Stimulated activated CD8-positive, alpha-beta memory T cell treated with anti-CD3 and anti-CD28 coated beads, Interleukin-12 subunit alpha, Interleukin-12 subunit beta, amount 100 ng/mL, for 24 hours (primary cell): Measurements from ENCODE around the gene DFFA.
"Not testable (repeated sequence)": the region's sequence is repeated elsewhere in the genome, so short reads cannot be mapped to it uniquely, and the experiment has no call there.

ENCODE experiments used
- DNase-seq: peaks from one replicate; pipeline ENCODE4 v3.0.0-alpha.2; 2020; ENCODE audit errors: extremely low read depth

The DFFA gene

DNA sequence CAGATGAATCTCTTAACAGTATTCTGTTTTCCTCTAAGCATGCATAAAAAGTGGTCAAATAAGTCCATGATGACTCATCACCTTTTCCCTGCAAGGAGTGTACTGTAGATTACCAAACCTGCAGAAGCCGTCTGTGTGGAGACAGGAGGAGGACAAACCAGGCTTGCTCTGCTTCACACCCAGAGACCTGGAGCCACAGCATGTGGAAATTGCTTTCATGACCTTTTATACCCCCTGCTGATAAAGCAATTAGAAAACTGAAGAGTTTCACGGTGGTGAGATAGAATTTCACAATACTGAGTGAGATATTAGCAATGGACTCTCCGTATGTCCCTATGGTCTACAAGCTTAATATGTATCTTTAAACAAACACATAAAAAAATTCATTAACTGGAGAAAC is 13.1 kb downstream of the DFFA start:
- DNase-seq = no peak

DNA sequence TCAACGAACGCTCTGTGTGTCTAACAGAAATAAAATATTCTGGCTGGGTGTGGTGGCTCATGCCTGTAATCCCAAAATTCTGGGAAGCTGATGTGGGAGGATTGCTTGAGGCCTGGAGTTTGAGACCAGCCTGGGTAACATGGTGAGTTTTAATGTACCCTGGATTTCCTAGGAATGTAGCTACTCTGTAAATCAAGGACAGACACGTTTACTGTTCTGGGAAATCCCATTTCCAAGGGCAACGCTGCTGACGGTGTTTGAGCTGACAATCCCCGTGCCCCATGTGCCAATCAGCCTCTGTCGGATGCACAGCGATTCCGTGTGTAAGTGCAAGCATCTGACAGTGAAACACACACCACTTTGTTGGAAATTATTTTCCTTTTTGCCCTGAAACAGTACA is 14.5 kb downstream of the DFFA start:
- no peak for DNase-seq

DNA sequence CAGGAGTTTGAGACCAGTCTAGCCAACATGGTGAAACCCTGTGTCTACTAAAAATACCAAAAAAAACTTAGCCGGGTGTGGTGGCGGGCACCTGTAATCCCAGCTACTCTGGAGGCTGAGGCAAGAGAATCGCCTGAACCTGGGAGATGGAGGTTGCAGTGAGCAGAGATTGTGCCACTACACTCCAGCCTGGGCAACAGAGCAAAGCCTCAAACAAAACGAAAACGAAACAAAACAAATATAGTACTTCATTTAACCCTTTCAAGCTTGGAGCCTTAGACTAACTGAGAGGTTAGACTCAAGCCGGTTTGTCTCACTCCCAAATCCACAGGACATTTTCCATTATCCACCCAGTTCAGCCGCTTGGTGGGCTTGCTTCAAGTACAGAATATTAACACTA is 14.9 kb downstream of the DFFA start:
- not testable (repeated sequence) for DNase-seq

DNA sequence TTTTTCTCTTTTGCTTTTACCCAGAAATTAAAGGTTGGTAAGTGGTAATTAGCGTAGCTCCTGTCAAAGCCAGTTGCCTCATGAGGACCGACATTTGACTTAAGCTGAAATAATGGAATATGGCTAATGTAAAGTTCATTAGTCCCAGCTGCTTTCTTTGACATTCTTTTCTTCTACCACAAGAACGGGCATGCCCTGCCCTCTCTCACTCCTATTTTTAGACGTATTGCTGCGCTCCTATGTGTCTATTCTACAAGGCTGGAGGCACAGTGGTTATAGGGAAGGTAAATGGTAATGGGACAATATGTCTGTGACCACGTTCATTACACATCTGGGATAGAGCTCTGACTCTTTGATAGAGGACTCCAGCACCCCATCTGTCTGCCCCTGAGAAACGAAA is 15.7 kb downstream of the DFFA start:
- DNase-seq = no peak

DNA sequence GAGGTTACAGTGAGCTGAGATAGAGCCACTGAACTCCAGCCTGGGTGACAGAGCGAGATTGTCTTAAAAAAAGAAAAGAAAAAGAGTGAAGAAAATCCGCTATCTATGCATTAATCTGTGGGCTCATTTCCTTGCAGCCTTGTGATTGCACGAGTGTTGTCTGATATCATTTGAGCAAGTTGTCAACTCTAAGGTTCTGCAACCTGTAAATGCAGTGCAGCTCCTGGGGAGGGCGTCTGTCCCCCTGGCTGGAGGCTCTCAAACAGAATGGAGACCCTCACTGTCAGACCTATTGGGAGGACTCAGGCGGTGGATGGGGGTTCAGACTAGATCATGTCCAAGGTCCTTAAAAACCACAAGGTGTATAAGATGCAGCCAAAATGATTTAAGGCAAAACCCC is 16.3 kb downstream of the DFFA start:
- DNase-seq = no peak

DNA sequence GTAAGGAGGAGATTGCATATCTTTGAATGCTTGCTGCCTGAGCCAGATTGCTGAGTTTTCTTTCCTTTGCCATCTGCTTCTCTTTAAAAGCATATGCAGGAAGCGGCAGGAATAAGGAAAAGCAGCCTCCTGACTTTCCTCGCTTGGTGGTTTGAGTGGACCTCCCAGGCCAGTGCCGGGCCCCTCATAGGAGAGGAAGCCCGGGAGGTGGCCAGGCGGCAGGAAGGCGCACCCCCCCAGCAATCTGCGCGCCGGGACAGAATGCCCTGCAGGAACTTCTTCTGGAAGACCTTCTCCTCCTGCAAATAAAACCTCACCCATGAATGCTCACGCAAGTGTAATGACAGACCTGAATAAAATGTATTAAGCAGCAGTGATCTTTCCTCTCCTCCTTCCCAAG is 21.0 kb downstream of the DFFA start:
- DNase-seq = no peak

DNA sequence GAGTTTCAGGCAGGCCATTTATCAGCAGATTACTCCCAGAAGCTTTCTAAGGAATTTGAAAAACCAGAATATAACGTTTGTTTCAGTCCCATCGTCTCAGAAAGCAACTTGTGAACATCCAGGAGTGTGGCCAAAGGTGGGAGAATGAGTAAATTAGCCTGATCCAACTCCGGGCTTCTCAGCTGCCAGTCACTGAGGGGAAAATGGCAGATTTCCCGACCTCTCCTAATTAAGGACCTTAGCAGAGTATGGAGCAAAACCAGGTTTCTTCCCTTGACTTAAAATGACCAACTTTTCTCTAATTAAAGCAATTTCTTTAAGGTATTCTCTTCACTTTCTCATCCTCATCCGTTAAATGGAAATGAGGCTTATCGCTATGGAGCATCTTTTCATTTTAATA is 21.5 kb downstream of the DFFA start:
- no peak for DNase-seq

DNA sequence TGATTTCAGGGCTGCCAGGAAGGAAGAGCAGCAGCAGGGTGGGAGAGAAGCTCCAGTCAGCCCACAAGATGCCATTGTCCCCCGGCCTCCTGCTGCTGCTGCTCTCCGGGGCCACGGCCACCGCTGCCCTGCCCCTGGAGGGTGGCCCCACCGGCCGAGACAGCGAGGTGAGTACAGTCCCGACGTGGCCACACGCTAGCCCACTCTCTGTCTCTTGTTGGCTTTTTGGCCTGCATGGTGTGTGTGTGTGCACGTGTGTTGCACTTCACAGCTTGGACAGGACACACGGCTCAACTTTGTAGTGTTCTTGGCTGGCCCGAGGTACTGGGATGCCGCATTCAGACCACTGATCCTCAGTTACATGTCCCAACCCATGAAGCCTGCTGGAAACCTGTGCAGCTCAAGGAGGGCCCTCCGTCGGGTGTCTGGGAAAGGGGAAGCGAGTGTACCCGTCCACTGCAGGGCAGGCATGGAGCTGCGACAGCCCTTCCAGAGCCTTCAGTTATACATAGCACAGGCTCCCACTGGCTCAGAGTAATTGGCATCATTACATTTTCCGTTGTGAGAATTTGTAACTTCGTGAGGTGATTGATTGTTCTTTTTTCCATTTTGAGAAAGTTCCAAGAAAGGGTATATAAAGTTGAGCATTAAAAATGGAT is 22.0 kb downstream of the DFFA start:
- no peak for DNase-seq

DNA sequence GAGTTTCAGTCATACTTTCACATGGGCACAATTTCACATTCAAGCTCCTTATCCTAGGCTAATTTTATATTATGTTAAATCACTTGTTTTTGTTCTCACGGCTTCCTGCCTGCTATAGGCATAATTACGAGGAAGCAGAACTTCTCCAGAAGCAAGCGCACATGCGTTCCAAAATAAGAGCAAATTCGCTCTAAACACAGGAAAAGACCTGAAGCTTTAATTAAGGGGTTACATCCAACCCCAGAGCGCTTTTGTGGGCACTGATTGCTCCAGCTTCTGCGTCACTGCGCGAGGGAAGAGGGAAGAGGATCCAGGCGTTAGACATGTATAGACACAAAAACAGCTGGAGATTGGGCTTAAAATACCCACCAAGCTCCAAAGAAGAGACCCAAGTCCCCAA is 22.6 kb downstream of the DFFA start, which contains the start of gene CORT:
Gene CORT (plus strand): TSS at position 281 of the 400 bp plus-strand sequence. CDS start 193 bp downstream, outside the sequence.
- no peak for DNase-seq

DNA sequence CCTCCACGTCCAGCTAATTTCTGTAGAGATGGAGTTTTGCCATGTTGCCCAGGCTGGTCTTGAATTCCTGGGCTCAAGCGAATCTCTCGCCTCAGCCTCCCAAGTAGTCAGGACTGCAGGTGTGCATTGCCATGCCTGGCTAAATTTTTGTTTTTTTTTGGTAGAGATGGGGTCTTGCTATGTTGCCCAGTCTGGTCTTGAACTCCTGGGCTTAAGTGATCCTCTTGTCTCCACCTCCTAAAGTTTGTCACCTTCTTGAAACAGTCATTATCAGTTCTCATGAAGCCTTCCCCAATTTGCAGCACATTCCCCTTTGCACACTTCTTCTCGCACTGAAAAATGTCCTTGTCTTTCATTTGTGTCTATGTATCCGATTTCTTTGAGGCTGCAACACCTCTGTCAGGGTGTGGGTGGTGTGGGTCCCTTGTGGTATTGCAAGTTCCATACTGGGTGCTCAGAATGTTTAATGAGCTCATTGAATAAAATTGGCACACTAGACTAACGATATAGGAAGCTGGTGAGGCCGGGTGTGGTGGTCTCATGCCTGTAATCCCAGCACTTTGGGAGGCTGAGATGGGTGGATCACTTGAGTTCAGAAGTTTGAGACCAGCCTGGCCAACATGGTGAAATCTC is 25.4 kb downstream of the DFFA start:
- no peak for DNase-seq

DNA sequence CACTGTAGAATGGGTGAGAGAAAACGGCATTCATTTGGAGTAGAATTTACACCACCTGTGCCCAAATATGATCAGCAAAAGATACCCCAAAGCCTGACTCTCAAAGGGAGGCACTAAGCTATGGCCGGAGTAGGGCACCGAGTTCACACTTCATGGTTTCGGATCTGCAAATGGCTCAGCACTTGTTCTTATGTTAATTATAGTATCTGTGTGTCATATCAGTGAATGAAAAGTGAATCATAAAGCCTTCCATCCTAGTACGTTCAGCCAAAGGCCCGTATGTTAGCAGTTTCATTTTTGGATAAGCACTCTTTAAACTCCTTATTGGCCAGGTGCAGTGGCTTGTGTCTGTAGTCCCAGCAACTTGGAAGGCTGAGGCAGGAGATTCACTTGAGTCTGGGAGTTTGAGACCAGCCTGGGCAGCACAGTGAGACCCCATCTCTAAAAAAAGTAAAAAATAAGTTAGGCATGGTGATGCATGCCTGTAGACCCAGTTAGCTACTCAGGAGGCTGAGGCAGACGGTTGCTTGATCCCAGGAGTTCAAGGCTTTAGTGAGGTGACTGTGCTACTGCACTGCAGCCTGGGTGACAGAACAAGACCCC is 27.4 kb downstream of the DFFA start:
- DNase-seq = no peak

DNA sequence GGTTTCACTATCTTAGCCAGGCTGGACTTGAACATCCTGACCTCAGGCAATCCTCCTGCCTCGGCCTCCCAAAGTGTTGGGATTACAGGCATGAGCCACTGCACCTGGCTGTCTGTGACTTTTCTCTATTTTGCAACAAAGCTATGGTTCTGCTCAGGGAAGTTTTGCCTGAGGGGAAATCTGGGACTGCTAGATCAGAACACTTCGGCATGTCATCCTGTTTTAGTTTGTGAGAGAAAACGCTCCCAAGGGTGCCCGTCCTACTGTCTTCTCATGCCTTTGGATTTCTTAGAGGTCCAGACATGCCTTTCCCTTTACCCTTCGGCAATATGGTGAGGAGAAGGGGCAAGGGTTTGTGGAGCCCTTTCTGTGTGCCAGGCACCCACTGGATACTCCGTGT is 28.1 kb downstream of the DFFA start:
- no peak for DNase-seq

DNA sequence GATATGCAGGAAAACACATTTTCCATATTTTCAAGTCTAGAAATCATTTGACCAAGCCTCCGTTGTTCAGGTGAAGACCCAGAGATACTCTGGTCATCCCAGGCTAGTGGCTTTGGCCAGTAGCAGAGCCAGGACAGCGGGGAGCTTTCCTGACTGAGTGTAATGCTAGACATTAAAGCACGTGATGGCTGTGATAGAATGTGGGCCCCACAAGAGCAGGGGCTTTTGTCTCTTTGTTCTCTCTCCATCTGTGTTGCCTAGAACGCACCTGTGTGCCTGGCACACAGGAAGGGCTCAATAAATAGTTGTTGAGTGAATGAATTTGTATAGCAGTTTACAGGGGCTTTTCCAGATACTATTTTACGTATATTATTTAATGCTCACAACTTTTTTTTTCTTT is 31.5 kb downstream of the DFFA start:
- no peak for DNase-seq

DNA sequence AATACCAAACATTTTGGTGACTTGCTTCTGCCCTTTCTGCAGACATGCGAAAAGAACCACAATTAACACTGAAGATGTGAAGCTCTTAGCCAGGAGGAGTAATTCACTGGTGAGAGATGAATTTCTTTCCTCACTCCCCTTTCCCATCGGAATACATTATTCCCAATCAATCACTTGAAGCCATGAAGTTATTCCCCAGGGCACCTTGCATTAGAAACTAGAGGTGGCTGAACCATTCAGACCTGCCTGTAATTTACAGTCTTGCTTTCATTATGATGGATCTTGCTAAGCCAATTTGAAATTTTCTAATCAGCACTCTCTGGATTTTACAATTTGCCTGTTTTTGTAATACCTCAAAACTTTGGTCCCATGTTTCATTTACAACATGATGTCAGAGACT is 32.0 kb downstream of the DFFA start:
- DNase-seq = no peak

DNA sequence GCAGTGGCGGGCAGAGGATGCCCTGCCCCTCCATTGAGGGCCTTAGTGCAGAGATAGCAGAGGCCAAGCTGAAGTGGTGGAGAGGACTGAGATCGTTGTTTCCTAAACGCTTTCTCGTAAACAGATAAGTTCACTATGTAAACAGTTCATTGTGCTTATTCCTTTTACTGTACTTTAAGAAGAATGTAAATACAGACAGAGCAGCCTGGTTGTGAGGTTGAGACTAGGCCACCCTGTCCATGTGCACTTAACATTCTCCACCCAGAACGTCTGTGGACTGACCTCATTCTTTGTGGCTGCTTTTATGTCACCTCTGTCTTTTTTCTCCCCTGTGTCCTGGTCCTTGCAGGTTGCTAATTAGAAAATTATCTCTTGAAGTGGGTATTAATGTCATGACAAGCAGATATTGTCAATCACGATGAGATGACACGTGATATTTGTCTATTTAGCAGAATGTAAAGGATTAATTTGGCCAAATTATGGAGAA is 33.6 kb downstream of the DFFA start:
- no peak for DNase-seq

DNA sequence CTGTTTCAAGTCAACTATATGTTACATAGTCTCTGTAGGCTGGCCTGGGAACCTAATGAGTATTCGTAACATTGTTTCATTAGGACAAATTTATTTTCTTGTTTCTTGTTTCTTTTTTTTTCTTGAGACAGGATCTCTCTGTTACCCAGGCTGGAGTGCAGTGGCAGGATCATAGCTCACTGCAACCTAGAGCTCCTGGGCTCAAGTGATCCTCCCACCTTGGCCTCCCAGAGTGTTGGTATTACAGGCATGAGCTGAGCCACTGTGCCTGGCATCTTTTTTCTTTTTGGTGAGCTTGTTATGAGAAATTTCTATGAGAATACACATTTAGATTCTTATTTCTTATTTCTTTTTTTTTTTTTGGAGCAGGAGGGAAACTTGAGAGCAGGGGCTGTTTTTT is 35.3 kb downstream of the DFFA start:
- DNase-seq = no peak

DNA sequence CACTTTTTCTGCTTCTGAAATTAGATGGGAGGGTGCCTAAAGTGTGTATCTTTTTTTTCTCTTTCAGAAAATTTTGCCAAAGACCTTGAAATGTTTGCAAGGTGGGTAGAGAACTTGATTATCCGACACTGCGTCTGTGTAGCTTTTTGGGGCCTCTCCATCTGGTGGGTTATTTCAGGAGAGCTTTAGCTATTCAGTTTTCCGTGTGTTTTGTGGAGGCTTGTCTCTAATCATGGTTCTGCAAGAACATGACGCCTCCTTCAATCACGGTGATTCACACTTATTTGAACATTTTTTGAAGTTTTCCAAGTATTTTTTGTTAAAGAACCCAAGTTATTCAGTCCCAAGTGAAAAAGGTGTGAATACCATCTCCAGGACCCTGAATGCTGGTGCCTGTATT is 37.7 kb downstream of the DFFA start:
- DNase-seq = no peak

DNA sequence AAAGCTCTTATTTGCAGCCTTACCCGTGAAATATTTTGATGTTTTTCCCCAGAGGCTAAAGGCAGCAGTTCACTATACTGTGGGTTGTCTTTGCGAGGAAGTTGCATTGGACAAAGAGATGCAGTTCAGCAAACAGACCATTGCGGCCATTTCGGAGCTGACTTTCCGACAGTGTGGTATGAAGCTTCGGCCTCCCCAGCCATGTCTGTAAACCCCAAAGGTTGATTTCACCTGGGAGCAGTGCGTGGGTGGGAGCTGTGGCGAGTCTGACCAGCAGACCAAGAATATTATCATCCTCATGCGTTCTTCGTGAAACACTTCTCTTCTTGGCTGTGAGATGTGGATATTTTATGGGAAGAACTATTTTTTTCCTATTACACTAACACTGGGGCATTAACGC is 38.5 kb downstream of the DFFA start:
- no peak for DNase-seq

DNA sequence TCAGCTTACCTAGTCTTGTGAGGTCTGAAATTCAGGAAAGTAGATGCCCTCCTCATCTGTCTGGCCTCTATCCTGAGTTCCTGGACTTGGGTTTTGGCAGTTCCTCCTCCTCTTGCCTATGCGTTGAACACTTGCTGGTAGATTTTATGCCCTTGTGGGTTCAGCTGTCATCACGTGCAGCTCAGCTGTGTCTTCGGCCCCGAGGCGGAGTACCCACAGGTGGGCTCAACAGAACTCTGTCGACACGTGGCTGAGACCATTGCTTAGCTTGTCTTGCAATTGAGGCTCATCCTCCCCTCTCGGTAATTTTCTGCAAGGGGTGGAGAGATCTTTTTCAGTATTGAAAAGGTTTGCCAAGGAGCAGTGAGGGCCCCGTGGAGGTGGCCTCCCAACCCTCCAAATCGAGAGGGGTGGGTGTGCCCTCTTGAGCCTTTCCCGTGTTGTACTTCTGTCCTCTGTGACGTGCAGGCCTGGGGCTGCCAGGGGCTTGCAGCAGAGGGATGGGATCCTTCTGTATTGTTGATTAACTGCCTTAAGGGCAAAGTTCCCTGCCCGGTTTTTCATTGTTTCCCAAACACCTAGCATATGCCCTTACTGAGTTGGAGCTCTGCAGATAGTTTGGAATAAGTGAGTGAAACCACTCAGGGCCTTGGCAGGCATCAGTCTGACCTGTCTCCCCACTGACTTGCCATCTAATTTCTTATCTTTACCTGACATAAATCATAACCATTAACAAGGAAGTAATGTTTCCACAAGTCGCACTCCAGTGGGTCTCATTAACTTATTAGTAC is 39.2 kb downstream of the DFFA start:
- no peak for DNase-seq

DNA sequence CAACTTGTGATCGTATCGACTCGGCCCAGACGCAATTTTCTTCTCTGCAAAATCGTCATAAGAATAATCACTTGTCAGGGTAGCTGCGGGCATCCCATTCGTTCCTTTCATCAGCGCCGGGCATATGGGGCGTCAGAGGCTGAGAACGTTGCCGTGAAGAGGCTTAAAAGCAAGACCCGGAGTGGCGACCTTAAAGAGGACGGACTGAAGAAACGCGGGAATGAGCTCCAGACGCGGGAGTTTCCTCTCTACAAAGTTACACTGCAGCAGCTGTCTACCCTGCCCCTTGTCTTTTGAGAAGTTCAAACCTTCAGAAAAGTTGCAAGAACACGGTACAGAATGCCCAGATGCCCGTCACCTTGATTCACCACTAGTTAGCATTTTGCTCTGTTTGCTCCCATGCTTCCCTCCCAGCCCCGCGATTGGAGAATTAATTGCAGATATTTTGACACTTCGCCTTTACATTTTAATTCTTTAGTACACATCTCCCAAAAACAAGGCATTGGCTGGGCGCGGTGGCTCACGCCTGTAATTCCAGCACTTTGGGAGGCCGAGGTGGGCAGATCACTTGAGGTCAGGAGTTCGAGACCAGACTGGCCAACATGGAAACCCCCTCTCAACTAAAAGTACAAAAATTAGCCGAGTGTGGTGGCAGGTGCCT is 41.1 kb downstream of the DFFA start:
- DNase-seq = peak; percentile 1

DNA sequence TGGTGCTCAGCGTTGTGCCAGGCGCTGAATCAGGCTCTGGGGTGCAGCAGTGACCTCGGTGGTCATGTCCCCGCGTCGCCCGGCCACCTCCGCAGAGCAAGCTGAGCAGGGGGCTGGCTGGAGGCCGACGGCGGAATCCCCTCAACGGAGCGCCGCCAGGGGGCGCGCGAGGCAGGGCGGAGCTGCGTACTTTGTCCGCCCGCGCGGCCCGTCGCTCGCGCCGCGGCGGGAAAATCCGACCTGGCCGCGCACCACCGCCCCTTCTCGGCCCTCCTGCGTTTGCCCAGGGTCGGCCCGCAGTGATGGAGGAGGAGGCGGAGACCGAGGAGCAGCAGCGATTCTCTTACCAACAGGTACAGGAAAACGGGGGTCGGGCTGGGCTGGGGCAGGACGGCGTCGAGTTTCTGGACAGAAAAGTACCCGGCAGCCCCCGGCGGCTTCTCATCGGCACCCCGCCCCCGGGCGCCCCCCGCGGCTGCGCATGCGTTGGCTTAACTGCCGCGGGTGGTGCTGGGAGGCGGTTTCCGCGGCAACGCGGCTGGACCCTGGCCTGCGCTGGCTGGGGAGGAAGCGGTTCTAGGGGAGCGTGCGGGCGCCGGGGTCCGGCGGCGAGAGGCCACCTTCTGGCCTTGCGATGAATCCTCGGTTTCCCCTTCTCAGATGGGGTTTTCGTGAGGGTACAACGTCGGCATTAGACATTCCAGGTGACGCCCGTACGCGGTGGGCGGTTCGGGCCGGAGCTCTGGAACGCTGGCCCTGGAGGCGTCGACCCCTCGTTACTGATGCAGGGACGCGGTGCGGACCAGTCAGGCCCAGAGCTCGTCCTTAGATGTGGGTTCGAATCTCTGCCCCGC is 41.9 kb downstream of the DFFA start, which contains the start of gene CENPS:
Gene CENPS (plus strand): TSS at position 218 of the 854 bp plus-strand sequence. CDS start 85 bp downstream, at position 303.
- DNase-seq = peak; percentile 87
